ENCODE results near the gene MASP2. TPM values are rescaled to one million over a fixed set of nuclear protein-coding genes. Genes with fewer than 3 reads are reported as not detected.

The MASP2 gene
- total and polyA plus RNA-seq, 9 of the 15 experiments (the other 6 are each of a cell fraction or from before 2014, with no cell fraction given): 0.01 to 0.23 (median 0.06) TPM; not detected in 3

DNA sequence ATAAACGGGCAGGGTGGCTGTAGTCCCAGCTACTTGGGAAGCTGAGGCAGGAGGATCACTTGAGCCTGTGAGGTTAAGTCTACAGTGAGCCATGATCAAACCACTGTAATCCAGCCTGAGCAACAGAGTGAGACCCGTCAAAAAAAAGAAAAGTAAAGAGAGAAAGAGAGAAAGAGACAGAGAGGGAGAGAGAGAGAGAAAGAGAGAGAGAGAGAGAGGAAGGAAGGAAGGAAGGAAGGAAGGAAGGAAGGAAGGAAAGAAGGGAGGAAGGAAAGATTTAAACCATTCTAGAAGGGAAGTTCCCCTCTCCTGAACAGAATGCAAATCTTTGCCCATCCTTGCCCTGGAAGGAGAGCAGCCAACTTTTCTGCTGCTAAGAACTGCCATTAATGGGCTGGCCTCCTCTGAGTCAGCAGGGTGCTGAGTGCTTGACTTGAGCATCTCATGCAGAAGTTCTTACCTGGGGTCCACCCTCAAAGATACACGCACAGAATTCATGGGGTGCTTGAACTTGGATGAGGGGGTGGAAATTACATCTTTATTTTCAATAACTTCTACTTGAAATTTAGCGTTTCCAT lies 59.1 kb downstream of the MASP2 start:
- BruUV-seq (replicated peaks): no TSS peak
- Histone ChIP-seq H3K9ac (ENCODE audit: insufficient read depth in 1 of 2, low read depth in 2 of 2, low read length in 2 of 2) (no peak overlapping the region), H3K36me3 (ENCODE audit: control insufficient read depth, insufficient read depth, low read length) (no peaks in the 10 kb centered on the region), H3K27me3 (ENCODE audit: control insufficient read depth in 2 of 2, insufficient read depth in 2 of 2, low read length in 2 of 2) (peaks cover 50 to 84% of the 10 kb centered on the region in 2 experiments), H3K79me2 (ENCODE audit: control insufficient read depth, insufficient read depth, low read length) (no peaks in the 10 kb centered on the region), H3K27ac (ENCODE audit: extremely low read depth, low read depth, low read length) (no peak overlapping the region), H4K20me1 (replicated peaks; ENCODE audit: control insufficient read depth, insufficient read depth, low read length) (no peaks in the 10 kb centered on the region; the same call in 1 of the 2 replicates), H3K4me3 (no peak overlapping the region), H3K4me1 (replicated peaks in 1 of 2; ENCODE audit: control insufficient read depth in 2 of 2, insufficient read depth in 2 of 2, low read length in 2 of 2) (no peaks in the 10 kb centered on the region), H3K9me1 (ENCODE audit: control insufficient read depth, insufficient read depth, low read length) (no peaks in the 10 kb centered on the region), H3K9me3 (replicated peaks; ENCODE audit: control insufficient read depth, insufficient read depth, low read depth, low read length) (no peaks in the 10 kb centered on the region), H3K4me2 (ENCODE audit: insufficient read depth, low read length) (no peak overlapping the region), H2AFZ (ENCODE audit: low read depth, low read length) (no peak overlapping the region)
- ATAC-seq (no peak), DNase-seq (ENCODE audit: extremely low read depth in 1 of 4, low spot score in 3 of 4) (no peak), FAIRE-seq (no peak)
- intact Hi-C loops (cut with micrococcal nuclease): no loop called here
- 0% methylated on average over 4 of the region's 4 CpGs for WGBS (ENCODE audit: insufficient coverage, low coverage, missing lambda C conversion rate)
- TF ChIP-seq ZNF695 (CRISPR knock-in tag; IDR thresholded peaks at IDR 0.05) (no peak), ZNF449 (CRISPR knock-in tag; IDR thresholded peaks at IDR 0.05) (no peak), DDX20 (tag; IDR thresholded peaks at IDR 0.05; ENCODE audit: low read depth) (no peak), ZNF316 (IDR thresholded peaks at IDR 0.05) (no peak), JUN (IDR thresholded peaks at IDR 0.05; ENCODE audit: borderline replicate concordance, low read depth, low read length) (no peak), JUN (CRISPR knock-in tag; IDR thresholded peaks at IDR 0.05; ENCODE audit: borderline replicate concordance) (no peak), SMAD1 (IDR thresholded peaks at IDR 0.05; ENCODE audit: low read depth, low read length, partially characterized antibody) (no peak), ZNF23 (CRISPR knock-in tag; IDR thresholded peaks at IDR 0.05) (no peak), ZNF696 (CRISPR knock-in tag; conservative IDR thresholded peaks at IDR 0.05) (no peak), HDAC2 (IDR thresholded peaks at IDR 0.05) (no peak)
- TF ChIP-seq, protein P1, sequence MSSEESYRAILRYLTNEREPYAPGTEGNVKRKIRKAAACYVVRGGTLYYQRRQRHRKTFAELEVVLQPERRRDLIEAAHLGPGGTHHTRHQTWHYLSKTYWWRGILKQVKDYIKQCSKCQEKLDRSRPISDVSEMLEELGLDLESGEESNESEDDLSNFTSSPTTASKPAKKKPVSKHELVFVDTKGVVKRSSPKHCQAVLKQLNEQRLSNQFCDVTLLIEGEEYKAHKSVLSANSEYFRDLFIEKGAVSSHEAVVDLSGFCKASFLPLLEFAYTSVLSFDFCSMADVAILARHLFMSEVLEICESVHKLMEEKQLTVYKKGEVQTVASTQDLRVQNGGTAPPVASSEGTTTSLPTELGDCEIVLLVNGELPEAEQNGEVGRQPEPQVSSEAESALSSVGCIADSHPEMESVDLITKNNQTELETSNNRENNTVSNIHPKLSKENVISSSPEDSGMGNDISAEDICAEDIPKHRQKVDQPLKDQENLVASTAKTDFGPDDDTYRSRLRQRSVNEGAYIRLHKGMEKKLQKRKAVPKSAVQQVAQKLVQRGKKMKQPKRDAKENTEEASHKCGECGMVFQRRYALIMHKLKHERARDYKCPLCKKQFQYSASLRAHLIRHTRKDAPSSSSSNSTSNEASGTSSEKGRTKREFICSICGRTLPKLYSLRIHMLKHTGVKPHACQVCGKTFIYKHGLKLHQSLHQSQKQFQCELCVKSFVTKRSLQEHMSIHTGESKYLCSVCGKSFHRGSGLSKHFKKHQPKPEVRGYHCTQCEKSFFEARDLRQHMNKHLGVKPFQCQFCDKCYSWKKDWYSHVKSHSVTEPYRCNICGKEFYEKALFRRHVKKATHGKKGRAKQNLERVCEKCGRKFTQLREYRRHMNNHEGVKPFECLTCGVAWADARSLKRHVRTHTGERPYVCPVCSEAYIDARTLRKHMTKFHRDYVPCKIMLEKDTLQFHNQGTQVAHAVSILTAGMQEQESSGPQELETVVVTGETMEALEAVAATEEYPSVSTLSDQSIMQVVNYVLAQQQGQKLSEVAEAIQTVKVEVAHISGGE (CRISPR knock-in tag; IDR thresholded peaks at IDR 0.05): no peak
- in situ Hi-C loops (cut with MboI): no loop called here
- ChIA-PET POLR2A (interaction anchor here (1.5 kb wide), 1 partner anchor 17 kb away, joined by 3 read pairs; no protein-coding TSS in a partner anchor), CTCF (ENCODE audit: low intra/inter-chr PET ratio) (no interaction called here)
